ENCODE data around the gene RIPK1. TPM values are rescaled to one million over a fixed set of nuclear protein-coding genes. Genes with fewer than 3 reads are reported as not detected.
A peak's percentile ranks its signal among the peaks of the same experiment; 100 is the strongest.

The RIPK1 gene
- total and polyA plus RNA-seq, 9 of the 15 experiments (the other 6 are each of a cell fraction or from before 2014, with no cell fraction given), result 3.8 to 24.9 (median 17.7) TPM

- TF ChIP-seq ZHX1 (conservative IDR thresholded peaks at IDR 0.05; ENCODE audit: low read length), result peak; percentile 43
- peak; percentile 86 for TF ChIP-seq ARID1B (IDR thresholded peaks at IDR 0.05)
- TF ChIP-seq SAFB2 (IDR thresholded peaks at IDR 0.05; ENCODE audit: borderline replicate concordance, low read depth, low read length, severe bottlenecking), result no peak
- peak; percentile 20 for TF ChIP-seq POU5F1 (IDR thresholded peaks at IDR 0.05; ENCODE audit: borderline replicate concordance, low read depth, low read length, partially characterized antibody)
- TF ChIP-seq RBM17 (IDR thresholded peaks at IDR 0.05; ENCODE audit: borderline replicate concordance, low read depth, low read length), result no peak
- TF ChIP-seq, protein P1, sequence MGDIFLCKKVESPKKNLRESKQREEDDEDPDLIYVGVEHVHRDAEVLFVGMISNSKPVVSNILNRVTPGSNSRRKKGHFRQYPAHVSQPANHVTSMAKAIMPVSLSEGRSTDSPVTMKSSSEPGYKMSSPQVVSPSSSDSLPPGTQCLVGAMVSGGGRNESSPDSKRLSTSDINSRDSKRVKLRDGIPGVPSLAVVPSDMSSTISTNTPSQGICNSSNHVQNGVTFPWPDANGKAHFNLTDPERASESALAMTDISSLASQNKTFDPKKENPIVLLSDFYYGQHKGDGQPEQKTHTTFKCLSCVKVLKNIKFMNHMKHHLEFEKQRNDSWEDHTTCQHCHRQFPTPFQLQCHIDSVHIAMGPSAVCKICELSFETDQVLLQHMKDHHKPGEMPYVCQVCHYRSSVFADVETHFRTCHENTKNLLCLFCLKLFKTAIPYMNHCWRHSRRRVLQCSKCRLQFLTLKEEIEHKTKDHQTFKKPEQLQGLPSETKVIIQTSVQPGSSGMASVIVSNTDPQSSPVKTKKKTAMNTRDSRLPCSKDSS (IDR thresholded peaks at IDR 0.05; ENCODE audit: low read depth, partially characterized antibody), result no peak
- TF ChIP-seq ZNF740 (CRISPR knock-in tag; IDR thresholded peaks at IDR 0.05), result no peak
- no peak for TF ChIP-seq ZNF740 (tag; IDR thresholded peaks at IDR 0.05)
- TF ChIP-seq MEF2D (tag; conservative IDR thresholded peaks at IDR 0.05; ENCODE audit: low read depth), result peak; percentile 31; the same call in 1 of the 2 replicates
- no peak; the same call in 1 of the 2 replicates for TF ChIP-seq ZBTB12 (CRISPR knock-in tag; IDR thresholded peaks at IDR 0.05)
- peak; percentile 97 to 98 for TF ChIP-seq UBTF (IDR thresholded peaks at IDR 0.05; ENCODE audit: borderline replicate concordance in 1 of 2, low read depth in 2 of 2, low read length in 2 of 2)
- TF ChIP-seq, protein P2, sequence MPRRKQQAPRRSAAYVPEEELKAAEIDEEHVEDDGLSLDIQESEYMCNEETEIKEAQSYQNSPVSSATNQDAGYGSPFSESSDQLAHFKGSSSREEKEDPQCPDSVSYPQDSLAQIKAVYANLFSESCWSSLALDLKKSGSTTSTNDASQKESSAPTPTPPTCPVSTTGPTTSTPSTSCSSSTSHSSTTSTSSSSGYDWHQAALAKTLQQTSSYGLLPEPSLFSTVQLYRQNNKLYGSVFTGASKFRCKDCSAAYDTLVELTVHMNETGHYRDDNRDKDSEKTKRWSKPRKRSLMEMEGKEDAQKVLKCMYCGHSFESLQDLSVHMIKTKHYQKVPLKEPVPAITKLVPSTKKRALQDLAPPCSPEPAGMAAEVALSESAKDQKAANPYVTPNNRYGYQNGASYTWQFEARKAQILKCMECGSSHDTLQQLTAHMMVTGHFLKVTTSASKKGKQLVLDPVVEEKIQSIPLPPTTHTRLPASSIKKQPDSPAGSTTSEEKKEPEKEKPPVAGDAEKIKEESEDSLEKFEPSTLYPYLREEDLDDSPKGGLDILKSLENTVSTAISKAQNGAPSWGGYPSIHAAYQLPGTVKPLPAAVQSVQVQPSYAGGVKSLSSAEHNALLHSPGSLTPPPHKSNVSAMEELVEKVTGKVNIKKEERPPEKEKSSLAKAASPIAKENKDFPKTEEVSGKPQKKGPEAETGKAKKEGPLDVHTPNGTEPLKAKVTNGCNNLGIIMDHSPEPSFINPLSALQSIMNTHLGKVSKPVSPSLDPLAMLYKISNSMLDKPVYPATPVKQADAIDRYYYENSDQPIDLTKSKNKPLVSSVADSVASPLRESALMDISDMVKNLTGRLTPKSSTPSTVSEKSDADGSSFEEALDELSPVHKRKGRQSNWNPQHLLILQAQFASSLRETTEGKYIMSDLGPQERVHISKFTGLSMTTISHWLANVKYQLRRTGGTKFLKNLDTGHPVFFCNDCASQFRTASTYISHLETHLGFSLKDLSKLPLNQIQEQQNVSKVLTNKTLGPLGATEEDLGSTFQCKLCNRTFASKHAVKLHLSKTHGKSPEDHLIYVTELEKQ (CRISPR knock-in tag; IDR thresholded peaks at IDR 0.05), result no peak
These were observed 44.4 kb upstream of the RIPK1 start (continued) for GRCh38 chr6:3023663-3024483.
